SK-N-SH (cell line): ENCODE measurements around the gene DENND2C. TPM values are rescaled to one million over a fixed set of nuclear protein-coding genes. Genes with fewer than 3 reads are reported as not detected.

Experiments
- CTCF ChIA-PET: fragments of 300-600, 350-600 bp; formaldehyde crosslinking; extraction: SDS; loops from one replicate; lab custom pipeline; 2021; lab: Yijun Ruan, JAX
- POLR2A ChIA-PET: fragments of 350-600 bp; sonication (Branson Sonifier 250); formaldehyde crosslinking; extraction: SDS; loops from one replicate; lab custom pipeline; 2020; ENCODE audit warnings: antibody characterized with exemption, inconsistent platforms; lab: Yijun Ruan, JAX
- DNase-seq: peaks from one replicate; pipeline ENCODE4 v3.0.0; 2012
- H2AFZ ChIP-seq: fragments of 200-600 bp; sonication (generic); 2 replicates; pipeline ENCODE4 v1.8.1; 2016; ENCODE audit warnings: antibody characterized with exemption, mild to moderate bottlenecking, low read depth
- H3F3A ChIP-seq: fragments of 200-600 bp; sonication (generic); replicated peaks from 2 replicates; pipeline ENCODE3; 2016; ENCODE audit warnings: antibody characterized with exemption, mild to moderate bottlenecking; ENCODE audit not compliant: insufficient read depth
- H3K27ac ChIP-seq, 2 experiments: fragments of 200-500 bp in 1 of 2; fragments of 200-600 bp in 1 of 2; sonication (Bioruptor generic) in 1 of 2; sonication (generic), shearing (Covaris generic) in 1 of 2; 2 replicates each; pipeline versions ENCODE4 v1.5.1 to v1.6.1; 2014 to 2016; ENCODE audit warnings: low read depth in 2 of 2, inconsistent platforms in 1 of 2, low read length in 1 of 2, mild to moderate bottlenecking in 1 of 2, mixed read lengths in 1 of 2
- H3K27me3 ChIP-seq: fragments of 200-600 bp; sonication (generic), shearing (Covaris generic); 2 replicates; pipeline ENCODE4 v1.6.1; 2016; ENCODE audit warnings: mixed run types; ENCODE audit not compliant: insufficient read depth
- H3K36me3 ChIP-seq, 2 experiments: fragments of 200-500 bp in 1 of 2; fragments of 200-600 bp in 1 of 2; sonication (Bioruptor generic) in 1 of 2; sonication (generic) in 1 of 2; replicated peaks in 1 of 2; 2 replicates each; pipeline versions ENCODE3 to v1.5.1; 2014 to 2016; ENCODE audit warnings: low read length in 1 of 2, mild to moderate bottlenecking in 1 of 2; ENCODE audit not compliant: insufficient read depth in 2 of 2, control insufficient read depth in 1 of 2
- H3K4me1 ChIP-seq, 2 experiments: fragments of 200-500 bp in 1 of 2; fragments of 200-600 bp in 1 of 2; sonication (Bioruptor generic) in 1 of 2; sonication (generic), shearing (Covaris generic) in 1 of 2; 2 replicates each; pipeline versions ENCODE4 v1.5.1 to v1.6.1; 2014 to 2016; ENCODE audit warnings: low read depth in 1 of 2, low read length in 1 of 2, mixed run types in 1 of 2; ENCODE audit not compliant: insufficient read depth in 2 of 2, control insufficient read depth in 1 of 2
- H3K4me2 ChIP-seq: fragments of 200-600 bp; sonication (generic), shearing (Covaris generic); 2 replicates; pipeline ENCODE4 v1.6.1; 2017; ENCODE audit warnings: mixed run types
- H3K4me3 ChIP-seq, 2 experiments: fragments of 200-500 bp in 1 of 2; fragments of 200-600 bp in 1 of 2; sonication (Bioruptor generic) in 1 of 2; sonication (generic), shearing (Covaris generic) in 1 of 2; 2 replicates each; pipeline versions ENCODE4 v1.5.1 to v1.8.1; 2014 to 2016; ENCODE audit warnings: low read depth in 2 of 2, inconsistent platforms in 1 of 2, low read length in 1 of 2, mild to moderate bottlenecking in 1 of 2, mixed read lengths in 1 of 2, moderate library complexity in 1 of 2
- H3K79me2 ChIP-seq: fragments of 200-600 bp; sonication (generic); 2 replicates; pipeline ENCODE4 v1.8.1; 2017; ENCODE audit warnings: mild to moderate bottlenecking; ENCODE audit not compliant: insufficient read depth
- H3K9ac ChIP-seq: fragments of 200-600 bp; sonication (generic); 2 replicates; pipeline ENCODE4 v1.6.1; 2017; ENCODE audit warnings: mixed run types
- H3K9me2 ChIP-seq: fragments of 200-600 bp; sonication (generic); 2 replicates; pipeline ENCODE4 v1.6.1; 2017; ENCODE audit warnings: mixed run types
- H3K9me3 ChIP-seq: fragments of 200-600 bp; sonication (generic); 2 replicates; pipeline ENCODE4 v1.6.1; 2017; ENCODE audit warnings: mixed run types, mild to moderate bottlenecking, moderate library complexity
- H4K20me1 ChIP-seq: fragments of 200-600 bp; sonication (generic); 2 replicates; pipeline ENCODE4 v1.6.1; 2017; ENCODE audit warnings: mild to moderate bottlenecking, mixed run types; ENCODE audit not compliant: insufficient read depth
- ELF1 ChIP-seq: IDR thresholded peaks from 2 replicates; pipeline ENCODE4 v1.4.0; 2012
- FOXJ3 ChIP-seq: sonication (generic); formaldehyde crosslinking; IDR thresholded peaks from 2 replicates; pipeline ENCODE4 v1.5.1; 2020; ENCODE audit warnings: mild to moderate bottlenecking, missing genetic modification reagents
- FOXM1 ChIP-seq: IDR thresholded peaks from 2 replicates; pipeline ENCODE4 v1.4.0; 2012; ENCODE audit warnings: low read depth, mild to moderate bottlenecking
- GABPA ChIP-seq: IDR thresholded peaks from 2 replicates; pipeline ENCODE4 v1.4.0; 2012; ENCODE audit warnings: low read depth, mild to moderate bottlenecking
- GATA2 ChIP-seq: sonication (generic); formaldehyde crosslinking; IDR thresholded peaks from 2 replicates; pipeline ENCODE4 v1.5.0; 2020; ENCODE audit warnings: mild to moderate bottlenecking, missing genetic modification reagents
- JUND ChIP-seq: IDR thresholded peaks from 2 replicates; pipeline ENCODE4 v1.4.0; 2012
- MXI1 ChIP-seq: IDR thresholded peaks from 2 replicates; pipeline ENCODE4 v1.6.1; 2012; ENCODE audit warnings: mild to moderate bottlenecking, low read depth, low read length, improper control_type of control experiment
- NFIC ChIP-seq: IDR thresholded peaks from 2 replicates; pipeline ENCODE4 v1.4.0; 2012; ENCODE audit warnings: borderline replicate concordance
- NRF1 ChIP-seq: IDR thresholded peaks from 2 replicates; pipeline ENCODE4 v1.6.1; 2012; ENCODE audit warnings: low read depth, mild to moderate bottlenecking, low read length
- POLR2AphosphoS5 ChIP-seq: IDR thresholded peaks from 2 replicates; pipeline ENCODE4 v1.6.1; 2012; ENCODE audit warnings: low read depth, low read length
- SIN3A ChIP-seq: IDR thresholded peaks from 2 replicates; pipeline ENCODE4 v1.6.1; 2012; ENCODE audit warnings: low read depth, mild to moderate bottlenecking, low read length, moderate library complexity, borderline replicate concordance
- TAF1 ChIP-seq: IDR thresholded peaks from 2 replicates; pipeline ENCODE4 v1.6.1; 2012; ENCODE audit warnings: low read depth, mild to moderate bottlenecking, low read length, moderate library complexity, borderline replicate concordance
- TEAD4 ChIP-seq: IDR thresholded peaks from 2 replicates; pipeline ENCODE4 v1.4.0; 2012; ENCODE audit warnings: mild to moderate bottlenecking, borderline replicate concordance; ENCODE audit not compliant: insufficient read depth
- YY1 ChIP-seq: IDR thresholded peaks from 2 replicates; pipeline ENCODE4 v1.4.0; 2012; ENCODE audit warnings: low read depth, mild to moderate bottlenecking
- WGBS: methylation state at CpG from one replicate; pipeline ENCODE4 v1.1.6; 2017; ENCODE audit warnings: low lambda C conversion rate; 5-methylcytosine and 5-hydroxymethylcytosine counted together
- polyA plus RNA-seq, 3 experiments: library from polyadenylated mRNA; depleted of rRNA; stranded (reverse); fragments of >200 nt; gene quantifications; 2 replicates each; pipeline ENCODE4 v1.2.3, GENCODE V29; 2012
- TF ChIP-seq, protein P1 (sequence below): IDR thresholded peaks from 2 replicates; pipeline ENCODE4 v1.6.1; 2012; ENCODE audit warnings: mild to moderate bottlenecking, low read depth, low read length, moderate library complexity
- TF ChIP-seq, protein P2 (sequence below): fragments of 150-350 bp; IDR thresholded peaks from 2 replicates; pipeline ENCODE4 v1.6.1; 2016; ENCODE audit warnings: mild to moderate bottlenecking, low read depth, low read length
- TF ChIP-seq, protein P3 (sequence below): fragments of 200-600 bp; sonication (generic); IDR thresholded peaks from 2 replicates; pipeline ENCODE4 v1.6.1; 2017; ENCODE audit warnings: antibody characterized with exemption, mild to moderate bottlenecking, moderate library complexity
- TF ChIP-seq, protein P4 (sequence below): IDR thresholded peaks from 2 replicates; pipeline ENCODE4; 2012
- TF ChIP-seq, protein P5 (sequence below): IDR thresholded peaks from 2 replicates; pipeline ENCODE4 v1.4.0; 2012; ENCODE audit warnings: low read depth, borderline replicate concordance

DENND2C gene
- polyA plus RNA-seq, 1 of the 3 experiments (the other 2 are of a cell fraction): 0.03 TPM

DNA sequence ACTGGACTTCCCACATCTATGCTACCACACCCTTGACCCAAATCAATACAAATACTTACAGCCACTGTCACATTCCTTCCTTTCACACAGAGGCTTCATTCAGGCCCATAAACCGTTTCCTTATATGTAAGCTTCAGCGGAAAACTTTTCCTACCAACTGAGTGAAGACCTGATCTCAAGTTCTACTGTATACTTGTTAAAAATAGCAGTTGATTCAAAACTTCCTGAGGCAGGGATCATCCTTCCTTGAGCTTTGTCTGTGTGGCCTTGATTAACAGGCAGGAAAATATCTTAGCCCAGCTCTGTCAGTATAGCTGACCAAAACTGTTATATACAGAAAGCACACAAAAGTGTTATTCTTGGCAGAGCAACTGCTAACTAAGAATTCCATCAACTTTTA, 42.7 kb downstream of the DENND2C start:
- Histone ChIP-seq H3K9ac (no peak overlapping the region), H3K4me3 (no peak overlapping the region), H2AFZ (no peak overlapping the region), H3K36me3 (no peaks in the 10 kb centered on the region), H3K27ac (no peak overlapping the region), H3K9me3 (no peaks in the 10 kb centered on the region), H4K20me1 (no peaks in the 10 kb centered on the region), H3K4me2 (no peak overlapping the region), H3K4me1 (no peaks in the 10 kb centered on the region), H3K27me3 (peaks cover 3% of the 10 kb centered on the region; the same call in 1 of the 2 replicates), H3F3A (peaks cover 3% of the 10 kb centered on the region), H3K79me2 (no peaks in the 10 kb centered on the region), H3K9me2 (no peaks in the 10 kb centered on the region)
- CTCF ChIA-PET: interaction anchor here (1.2 kb wide), 1 partner anchor 10 kb away, joined by 3 read pairs; no protein-coding TSS in a partner anchor
- POLR2A ChIA-PET: no interaction called here
- no peak for DNase-seq
- no peak for TF ChIP-seq JUND
- TF ChIP-seq, protein P1, sequence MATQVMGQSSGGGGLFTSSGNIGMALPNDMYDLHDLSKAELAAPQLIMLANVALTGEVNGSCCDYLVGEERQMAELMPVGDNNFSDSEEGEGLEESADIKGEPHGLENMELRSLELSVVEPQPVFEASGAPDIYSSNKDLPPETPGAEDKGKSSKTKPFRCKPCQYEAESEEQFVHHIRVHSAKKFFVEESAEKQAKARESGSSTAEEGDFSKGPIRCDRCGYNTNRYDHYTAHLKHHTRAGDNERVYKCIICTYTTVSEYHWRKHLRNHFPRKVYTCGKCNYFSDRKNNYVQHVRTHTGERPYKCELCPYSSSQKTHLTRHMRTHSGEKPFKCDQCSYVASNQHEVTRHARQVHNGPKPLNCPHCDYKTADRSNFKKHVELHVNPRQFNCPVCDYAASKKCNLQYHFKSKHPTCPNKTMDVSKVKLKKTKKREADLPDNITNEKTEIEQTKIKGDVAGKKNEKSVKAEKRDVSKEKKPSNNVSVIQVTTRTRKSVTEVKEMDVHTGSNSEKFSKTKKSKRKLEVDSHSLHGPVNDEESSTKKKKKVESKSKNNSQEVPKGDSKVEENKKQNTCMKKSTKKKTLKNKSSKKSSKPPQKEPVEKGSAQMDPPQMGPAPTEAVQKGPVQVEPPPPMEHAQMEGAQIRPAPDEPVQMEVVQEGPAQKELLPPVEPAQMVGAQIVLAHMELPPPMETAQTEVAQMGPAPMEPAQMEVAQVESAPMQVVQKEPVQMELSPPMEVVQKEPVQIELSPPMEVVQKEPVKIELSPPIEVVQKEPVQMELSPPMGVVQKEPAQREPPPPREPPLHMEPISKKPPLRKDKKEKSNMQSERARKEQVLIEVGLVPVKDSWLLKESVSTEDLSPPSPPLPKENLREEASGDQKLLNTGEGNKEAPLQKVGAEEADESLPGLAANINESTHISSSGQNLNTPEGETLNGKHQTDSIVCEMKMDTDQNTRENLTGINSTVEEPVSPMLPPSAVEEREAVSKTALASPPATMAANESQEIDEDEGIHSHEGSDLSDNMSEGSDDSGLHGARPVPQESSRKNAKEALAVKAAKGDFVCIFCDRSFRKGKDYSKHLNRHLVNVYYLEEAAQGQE: no peak
- no peak for TF ChIP-seq YY1
- TF ChIP-seq FOXJ3 (CRISPR knock-in tag): no peak
- TF ChIP-seq NRF1: no peak
- TF ChIP-seq TEAD4: no peak
- no peak for TF ChIP-seq TAF1
- no peak for TF ChIP-seq GATA2 (CRISPR knock-in tag)
- TF ChIP-seq, protein P2, sequence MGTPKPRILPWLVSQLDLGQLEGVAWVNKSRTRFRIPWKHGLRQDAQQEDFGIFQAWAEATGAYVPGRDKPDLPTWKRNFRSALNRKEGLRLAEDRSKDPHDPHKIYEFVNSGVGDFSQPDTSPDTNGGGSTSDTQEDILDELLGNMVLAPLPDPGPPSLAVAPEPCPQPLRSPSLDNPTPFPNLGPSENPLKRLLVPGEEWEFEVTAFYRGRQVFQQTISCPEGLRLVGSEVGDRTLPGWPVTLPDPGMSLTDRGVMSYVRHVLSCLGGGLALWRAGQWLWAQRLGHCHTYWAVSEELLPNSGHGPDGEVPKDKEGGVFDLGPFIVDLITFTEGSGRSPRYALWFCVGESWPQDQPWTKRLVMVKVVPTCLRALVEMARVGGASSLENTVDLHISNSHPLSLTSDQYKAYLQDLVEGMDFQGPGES: no peak
- no peak for TF ChIP-seq ELF1
- no peak for TF ChIP-seq NFIC
- no peak for TF ChIP-seq POLR2AphosphoS5
- WGBS: 5% methylated on average over 2 of the region's 2 CpGs

DNA sequence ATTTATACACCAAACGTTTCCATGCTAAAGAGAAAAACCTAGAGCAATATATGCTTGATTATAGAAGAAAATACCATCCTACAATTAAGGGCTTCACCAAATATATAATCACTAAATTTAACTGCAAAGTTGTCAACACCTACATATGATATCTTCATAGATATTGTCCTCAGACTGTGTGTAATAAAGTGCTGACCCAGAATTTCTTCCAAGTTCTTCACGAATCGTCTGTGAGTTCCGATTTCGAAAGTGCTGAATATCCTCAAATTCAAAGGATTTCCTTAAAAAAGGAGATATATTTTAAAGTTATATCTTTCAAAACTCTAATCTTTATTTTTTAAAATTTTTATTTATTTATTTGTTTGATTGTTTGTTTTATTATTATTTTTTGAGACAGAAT, 46.5 kb downstream of the DENND2C start:
- Histone ChIP-seq H3F3A (peaks cover 3% of the 10 kb centered on the region), H3K9me3 (no peaks in the 10 kb centered on the region), H2AFZ (no peak overlapping the region), H3K4me3 (no peak overlapping the region), H3K36me3 (no peaks in the 10 kb centered on the region), H3K9ac (no peak overlapping the region), H3K4me1 (no peaks in the 10 kb centered on the region), H4K20me1 (no peaks in the 10 kb centered on the region), H3K27ac (no peak overlapping the region), H3K4me2 (no peak overlapping the region), H3K27me3 (peaks cover 15% of the 10 kb centered on the region; the same call in 1 of the 2 replicates), H3K79me2 (no peaks in the 10 kb centered on the region), H3K9me2 (no peaks in the 10 kb centered on the region)
- CTCF ChIA-PET: no interaction called here
- DNase-seq: no peak
- POLR2A ChIA-PET: no interaction called here
- 64% methylated on average over 5 of the region's 5 CpGs for WGBS
- TF ChIP-seq, protein P3, sequence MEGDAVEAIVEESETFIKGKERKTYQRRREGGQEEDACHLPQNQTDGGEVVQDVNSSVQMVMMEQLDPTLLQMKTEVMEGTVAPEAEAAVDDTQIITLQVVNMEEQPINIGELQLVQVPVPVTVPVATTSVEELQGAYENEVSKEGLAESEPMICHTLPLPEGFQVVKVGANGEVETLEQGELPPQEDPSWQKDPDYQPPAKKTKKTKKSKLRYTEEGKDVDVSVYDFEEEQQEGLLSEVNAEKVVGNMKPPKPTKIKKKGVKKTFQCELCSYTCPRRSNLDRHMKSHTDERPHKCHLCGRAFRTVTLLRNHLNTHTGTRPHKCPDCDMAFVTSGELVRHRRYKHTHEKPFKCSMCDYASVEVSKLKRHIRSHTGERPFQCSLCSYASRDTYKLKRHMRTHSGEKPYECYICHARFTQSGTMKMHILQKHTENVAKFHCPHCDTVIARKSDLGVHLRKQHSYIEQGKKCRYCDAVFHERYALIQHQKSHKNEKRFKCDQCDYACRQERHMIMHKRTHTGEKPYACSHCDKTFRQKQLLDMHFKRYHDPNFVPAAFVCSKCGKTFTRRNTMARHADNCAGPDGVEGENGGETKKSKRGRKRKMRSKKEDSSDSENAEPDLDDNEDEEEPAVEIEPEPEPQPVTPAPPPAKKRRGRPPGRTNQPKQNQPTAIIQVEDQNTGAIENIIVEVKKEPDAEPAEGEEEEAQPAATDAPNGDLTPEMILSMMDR: no peak
- no peak for TF ChIP-seq JUND
- TF ChIP-seq MXI1: no peak
- TF ChIP-seq POLR2AphosphoS5: no peak
- TF ChIP-seq, protein P4, sequence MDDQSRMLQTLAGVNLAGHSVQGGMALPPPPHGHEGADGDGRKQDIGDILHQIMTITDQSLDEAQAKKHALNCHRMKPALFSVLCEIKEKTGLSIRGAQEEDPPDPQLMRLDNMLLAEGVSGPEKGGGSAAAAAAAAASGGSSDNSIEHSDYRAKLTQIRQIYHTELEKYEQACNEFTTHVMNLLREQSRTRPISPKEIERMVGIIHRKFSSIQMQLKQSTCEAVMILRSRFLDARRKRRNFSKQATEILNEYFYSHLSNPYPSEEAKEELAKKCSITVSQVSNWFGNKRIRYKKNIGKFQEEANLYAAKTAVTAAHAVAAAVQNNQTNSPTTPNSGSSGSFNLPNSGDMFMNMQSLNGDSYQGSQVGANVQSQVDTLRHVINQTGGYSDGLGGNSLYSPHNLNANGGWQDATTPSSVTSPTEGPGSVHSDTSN: no peak
- no peak for TF ChIP-seq GABPA
- no peak for TF ChIP-seq SIN3A
- TF ChIP-seq, protein P2: no peak
- no peak for TF ChIP-seq FOXM1
- TF ChIP-seq, protein P5, sequence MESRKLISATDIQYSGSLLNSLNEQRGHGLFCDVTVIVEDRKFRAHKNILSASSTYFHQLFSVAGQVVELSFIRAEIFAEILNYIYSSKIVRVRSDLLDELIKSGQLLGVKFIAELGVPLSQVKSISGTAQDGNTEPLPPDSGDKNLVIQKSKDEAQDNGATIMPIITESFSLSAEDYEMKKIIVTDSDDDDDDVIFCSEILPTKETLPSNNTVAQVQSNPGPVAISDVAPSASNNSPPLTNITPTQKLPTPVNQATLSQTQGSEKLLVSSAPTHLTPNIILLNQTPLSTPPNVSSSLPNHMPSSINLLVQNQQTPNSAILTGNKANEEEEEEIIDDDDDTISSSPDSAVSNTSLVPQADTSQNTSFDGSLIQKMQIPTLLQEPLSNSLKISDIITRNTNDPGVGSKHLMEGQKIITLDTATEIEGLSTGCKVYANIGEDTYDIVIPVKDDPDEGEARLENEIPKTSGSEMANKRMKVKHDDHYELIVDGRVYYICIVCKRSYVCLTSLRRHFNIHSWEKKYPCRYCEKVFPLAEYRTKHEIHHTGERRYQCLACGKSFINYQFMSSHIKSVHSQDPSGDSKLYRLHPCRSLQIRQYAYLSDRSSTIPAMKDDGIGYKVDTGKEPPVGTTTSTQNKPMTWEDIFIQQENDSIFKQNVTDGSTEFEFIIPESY: no peak
